GM12878 (cell line): ENCODE results near the gene PLEKHJ1. TPM values are rescaled to one million over a fixed set of nuclear protein-coding genes. Genes with fewer than 3 reads are reported as not detected.

Source experiments
- CBFB ChIP-seq: IDR thresholded peaks from 2 replicates; pipeline ENCODE4 v1.6.1; 2016; ENCODE audit warnings: antibody characterized with exemption, low read depth
- CHD1 ChIP-seq: IDR thresholded peaks from 2 replicates; pipeline ENCODE4 v1.6.1; 2012; ENCODE audit warnings: low read depth, low read length, improper control_type of control experiment
- E4F1 ChIP-seq: fragments of 450-650 bp; IDR thresholded peaks from 2 replicates; pipeline ENCODE4 v1.6.1; 2018; ENCODE audit warnings: borderline replicate concordance, mild to moderate bottlenecking; ENCODE audit not compliant: partially characterized antibody
- EED ChIP-seq: sonication (generic); IDR thresholded peaks from 2 replicates; pipeline ENCODE4 v1.6.1; 2016; ENCODE audit warnings: antibody characterized with exemption, low read depth
- EGR1 ChIP-seq, 2 experiments: IDR thresholded peaks; 1 replicate in 1 of 2; 2 replicates in 1 of 2; pipeline ENCODE4 v1.6.1; 2011 to 2012; ENCODE audit warnings: low read depth in 2 of 2, low read length in 2 of 2, borderline replicate concordance in 1 of 2, mild to moderate bottlenecking in 1 of 2, moderate library complexity in 1 of 2
- HSF1 ChIP-seq: fragments of 150-350 bp; IDR thresholded peaks from 2 replicates; pipeline ENCODE4 v1.6.1; 2014; ENCODE audit warnings: mild to moderate bottlenecking, low read depth, low read length
- KAT2A ChIP-seq: conservative IDR thresholded peaks from 2 replicates; pipeline ENCODE4 v1.6.1; 2011; ENCODE audit warnings: low read depth, low read length; ENCODE audit not compliant: control insufficient read depth
- LARP7 ChIP-seq: fragments of 450-650 bp; IDR thresholded peaks from 2 replicates; pipeline ENCODE4 v1.6.1; 2017; ENCODE audit warnings: mild to moderate bottlenecking
- MLLT1 ChIP-seq: fragments of 450-650 bp; IDR thresholded peaks from 2 replicates; pipeline ENCODE4 v1.6.1; 2016; ENCODE audit warnings: mild to moderate bottlenecking
- NRF1 ChIP-seq: conservative IDR thresholded peaks from 2 replicates; pipeline ENCODE4 v1.6.1; 2011; ENCODE audit warnings: mild to moderate bottlenecking, low read depth, low read length, improper control_type of control experiment
- RCOR1 ChIP-seq: conservative IDR thresholded peaks from 2 replicates; pipeline ENCODE4 v1.6.1; 2012; ENCODE audit warnings: low read depth, low read length, improper control_type of control experiment
- SMARCA5 ChIP-seq: fragments of 450-650 bp; IDR thresholded peaks from 2 replicates; pipeline ENCODE4 v1.6.1; 2017; ENCODE audit warnings: mild to moderate bottlenecking
- SREBF1 ChIP-seq: IDR thresholded peaks from 2 replicates; pipeline ENCODE4 v1.6.1; 2012; ENCODE audit warnings: mild to moderate bottlenecking, low read length
- STAT1 ChIP-seq: fragments of 450-650 bp; conservative IDR thresholded peaks from 2 replicates; pipeline ENCODE4 v1.6.1; 2014; ENCODE audit warnings: antibody characterized with exemption, mild to moderate bottlenecking
- TARDBP ChIP-seq: IDR thresholded peaks from 2 replicates; pipeline ENCODE4 v1.6.1; 2016; ENCODE audit warnings: borderline replicate concordance
- WRNIP1 ChIP-seq: IDR thresholded peaks from 2 replicates; pipeline ENCODE4 v1.6.1; 2011; ENCODE audit warnings: low read depth, low read length, improper control_type of control experiment, borderline replicate concordance
- ZNF274 ChIP-seq: IDR thresholded peaks from one replicate; pipeline ENCODE4 v1.8.0; 2011; ENCODE audit not compliant: insufficient read length, insufficient read depth
- ZNF592 ChIP-seq: fragments of 450-650 bp; IDR thresholded peaks from 2 replicates; pipeline ENCODE4 v1.6.1; 2017; ENCODE audit warnings: mild to moderate bottlenecking, moderate library complexity
- polyA plus RNA-seq, 11 experiments: library from polyadenylated mRNA; depleted of rRNA in 4 of 11; unstranded in 6 of 11; stranded (reverse) in 5 of 11; fragments of >200 nt; fragmentation: Nextera tagmentation in 4 of 11; fragmentation: Illumina TruSeq in 1 of 11; extraction: Ambion mirVana in 4 of 11; extraction: Trizol in 1 of 11; gene quantifications; 1 replicate in 1 of 11; 2 replicates in 10 of 11; pipeline versions ENCODE4 v1.2.1 to v1.2.3, GENCODE V29; 2011 to 2016; ENCODE audit warnings: inconsistent platforms in 2 of 11, missing spikeins in 2 of 11, low read depth in 1 of 11
- total RNA-seq, 4 experiments: library from RNA; depleted of rRNA in 3 of 4; stranded (reverse); fragments of >200 nt in 3 of 4; fragmentation: Illumina TruSeq in 1 of 4; extraction: Trizol in 1 of 4; gene quantifications; 2 replicates each; pipeline versions ENCODE4 v1.2.1 to v1.2.3, GENCODE V29; 2013 to 2021

PLEKHJ1 gene
- total and polyA plus RNA-seq, 10 of the 15 experiments (the other 5 are each of a cell fraction or from before 2014, with no cell fraction given), result 1.3 to 133 (median 75.0) TPM

GRCh38 chr19:2269244-2270156, 33.4 kb upstream of the PLEKHJ1 start (continued):
- no peak; the same call in 1 of the 2 replicates for TF ChIP-seq NRF1
- 0 out of 2 replicates have a peak, but pooled peaks have one; percentile 40 for TF ChIP-seq RCOR1
- TF ChIP-seq ZNF592, result no peak
- TF ChIP-seq TARDBP, result no peak
- no peak for TF ChIP-seq ZNF274
- peak; percentile 68; the same call in 1 of the 2 replicates for TF ChIP-seq HSF1
- peak; percentile 87; the same call in 1 of the 2 replicates for TF ChIP-seq STAT1
- peak; percentile 97 for TF ChIP-seq MLLT1
- TF ChIP-seq SMARCA5, result peak; percentile 35
- TF ChIP-seq LARP7, result peak; percentile 99
- TF ChIP-seq CBFB, result peak; percentile 77; the same call in 1 of the 2 replicates
- no peak for TF ChIP-seq KAT2A
- TF ChIP-seq EGR1 (IDR thresholded peaks at IDR 0.05; ENCODE audit: borderline replicate concordance in 1 of 2, low read depth in 2 of 2, low read length in 2 of 2), result peak in 1 of 2 experiments; percentile 5; a peak in 1 of 3 replicates
- no peak for TF ChIP-seq E4F1
- TF ChIP-seq CHD1, result peak; percentile 87
- 0 out of 2 replicates have a peak, but pooled peaks have one; percentile 18 for TF ChIP-seq SREBF1
- TF ChIP-seq EED, result no peak
- no peak for TF ChIP-seq WRNIP1
